Keratinocyte (primary cell): ENCODE measurements around the gene IGFL2.

Source experiments
- EZH2 ChIP-seq: IDR thresholded peaks from one replicate; pipeline ENCODE4 v1.6.1; 2012; ENCODE audit warnings: inconsistent platforms, mild to moderate bottlenecking, low read length, moderate library complexity
- TF ChIP-seq, protein P1 (sequence below), 3 experiments: IDR thresholded peaks in 1 of 3; conservative IDR thresholded peaks in 1 of 3; optimal IDR thresholded peaks in 1 of 3; 2 replicates in 2 of 3; 3 replicates in 1 of 3; pipeline versions ENCODE3 to v1.5.1; 2011; ENCODE audit warnings: low read length in 3 of 3, mild to moderate bottlenecking in 3 of 3, moderate library complexity in 2 of 3, control low read depth in 1 of 3, inconsistent platforms in 1 of 3; ENCODE audit not compliant: insufficient read depth in 2 of 3; ENCODE audit errors: extremely low read depth in 1 of 3

GRCh38 chr19:46191972-46192371 lies 43.9 kb downstream of the IGFL2 start:
- TF ChIP-seq, protein P1, sequence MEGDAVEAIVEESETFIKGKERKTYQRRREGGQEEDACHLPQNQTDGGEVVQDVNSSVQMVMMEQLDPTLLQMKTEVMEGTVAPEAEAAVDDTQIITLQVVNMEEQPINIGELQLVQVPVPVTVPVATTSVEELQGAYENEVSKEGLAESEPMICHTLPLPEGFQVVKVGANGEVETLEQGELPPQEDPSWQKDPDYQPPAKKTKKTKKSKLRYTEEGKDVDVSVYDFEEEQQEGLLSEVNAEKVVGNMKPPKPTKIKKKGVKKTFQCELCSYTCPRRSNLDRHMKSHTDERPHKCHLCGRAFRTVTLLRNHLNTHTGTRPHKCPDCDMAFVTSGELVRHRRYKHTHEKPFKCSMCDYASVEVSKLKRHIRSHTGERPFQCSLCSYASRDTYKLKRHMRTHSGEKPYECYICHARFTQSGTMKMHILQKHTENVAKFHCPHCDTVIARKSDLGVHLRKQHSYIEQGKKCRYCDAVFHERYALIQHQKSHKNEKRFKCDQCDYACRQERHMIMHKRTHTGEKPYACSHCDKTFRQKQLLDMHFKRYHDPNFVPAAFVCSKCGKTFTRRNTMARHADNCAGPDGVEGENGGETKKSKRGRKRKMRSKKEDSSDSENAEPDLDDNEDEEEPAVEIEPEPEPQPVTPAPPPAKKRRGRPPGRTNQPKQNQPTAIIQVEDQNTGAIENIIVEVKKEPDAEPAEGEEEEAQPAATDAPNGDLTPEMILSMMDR (optimal IDR thresholded peaks at IDR 0.05 in 1 of 3, IDR thresholded peaks at IDR 0.05 in 1 of 3, conservative IDR thresholded peaks at IDR 0.05 in 1 of 3; ENCODE audit: extremely low read depth in 1 of 3, insufficient read depth in 2 of 3, low read length in 3 of 3): no peak
- no peak for TF ChIP-seq EZH2
